ENCODE data around the gene RTN4. TPM values are rescaled to one million over a fixed set of nuclear protein-coding genes. Genes with fewer than 3 reads are reported as not detected.

The RTN4 gene
- total RNA-seq, 4 donors from 2014 or later = 183 to 259 (median 244) TPM

GRCh38 chr2:54963476-54963875, 86.8 kb downstream of the RTN4 start:
- ATAC-seq (no peak), DNase-seq (no peak)
- Histone ChIP-seq H3K36me3 (no peaks in the 10 kb centered on the region), H3K9me3 (no peaks in the 10 kb centered on the region), H3K4me1 (peaks cover 40 to 60% of the 10 kb centered on the region in 2 donors), H3K27ac (peak overlapping the region; percentile 5 to 91 (median 44)), H3K27me3 (no peaks in the 10 kb centered on the region), H3K4me3 (no peak overlapping the region)
- in situ Hi-C loops (cut with MboI; ENCODE audit: low sequenced_read_pairs in 4 of 4) = no loop called here
- intact Hi-C loops (cut with DNase I; ENCODE audit: low total_unique reads) = no loop called here
- TF ChIP-seq, protein P1, sequence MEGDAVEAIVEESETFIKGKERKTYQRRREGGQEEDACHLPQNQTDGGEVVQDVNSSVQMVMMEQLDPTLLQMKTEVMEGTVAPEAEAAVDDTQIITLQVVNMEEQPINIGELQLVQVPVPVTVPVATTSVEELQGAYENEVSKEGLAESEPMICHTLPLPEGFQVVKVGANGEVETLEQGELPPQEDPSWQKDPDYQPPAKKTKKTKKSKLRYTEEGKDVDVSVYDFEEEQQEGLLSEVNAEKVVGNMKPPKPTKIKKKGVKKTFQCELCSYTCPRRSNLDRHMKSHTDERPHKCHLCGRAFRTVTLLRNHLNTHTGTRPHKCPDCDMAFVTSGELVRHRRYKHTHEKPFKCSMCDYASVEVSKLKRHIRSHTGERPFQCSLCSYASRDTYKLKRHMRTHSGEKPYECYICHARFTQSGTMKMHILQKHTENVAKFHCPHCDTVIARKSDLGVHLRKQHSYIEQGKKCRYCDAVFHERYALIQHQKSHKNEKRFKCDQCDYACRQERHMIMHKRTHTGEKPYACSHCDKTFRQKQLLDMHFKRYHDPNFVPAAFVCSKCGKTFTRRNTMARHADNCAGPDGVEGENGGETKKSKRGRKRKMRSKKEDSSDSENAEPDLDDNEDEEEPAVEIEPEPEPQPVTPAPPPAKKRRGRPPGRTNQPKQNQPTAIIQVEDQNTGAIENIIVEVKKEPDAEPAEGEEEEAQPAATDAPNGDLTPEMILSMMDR (IDR thresholded peaks at IDR 0.05 in 4 of 5, conservative IDR thresholded peaks at IDR 0.05 in 1 of 5) = no peak
- TF ChIP-seq POLR2A (IDR thresholded peaks at IDR 0.05) = no peak

GRCh38 chr2:54962935-54963440, 87.3 kb downstream of the RTN4 start:
- Histone ChIP-seq H3K9me3 (no peaks in the 10 kb centered on the region), H3K27ac (peak overlapping the region; percentile 5 to 91 (median 44)), H3K27me3 (no peaks in the 10 kb centered on the region), H3K4me1 (peaks cover 35 to 55% of the 10 kb centered on the region in 2 donors), H3K36me3 (no peaks in the 10 kb centered on the region), H3K4me3 (no peak overlapping the region)
- in situ Hi-C loops (cut with MboI; ENCODE audit: low sequenced_read_pairs in 4 of 4) (no loop called here), intact Hi-C loops (cut with DNase I; ENCODE audit: low total_unique reads) (no loop called here)
- no peak for DNase-seq
- TF ChIP-seq, protein P1 (IDR thresholded peaks at IDR 0.05 in 4 of 5, conservative IDR thresholded peaks at IDR 0.05 in 1 of 5) = no peak
- no peak for TF ChIP-seq POLR2A (IDR thresholded peaks at IDR 0.05)
- ATAC-seq = peak; percentile 35 to 45

GRCh38 chr2:54962511-54962910, 87.7 kb downstream of the RTN4 start:
- no peaks in the 10 kb centered on the region for H3K27me3 ChIP-seq
- no peaks in the 10 kb centered on the region for H3K36me3 ChIP-seq
- no peak overlapping the region for H3K4me3 ChIP-seq
- TF ChIP-seq POLR2A (IDR thresholded peaks at IDR 0.05) = no peak
- TF ChIP-seq, protein P1 (IDR thresholded peaks at IDR 0.05 in 4 of 5, conservative IDR thresholded peaks at IDR 0.05 in 1 of 5) = no peak
- ATAC-seq (no peak), DNase-seq (no peak)
- intact Hi-C loops (cut with DNase I; ENCODE audit: low total_unique reads) (no loop called here), in situ Hi-C loops (cut with MboI; ENCODE audit: low sequenced_read_pairs in 4 of 4) (no loop called here)
- no peaks in the 10 kb centered on the region for H3K9me3 ChIP-seq
- peak overlapping the region in 2 of 4 donors; percentile 63 to 91 for H3K27ac ChIP-seq
- H3K4me1 ChIP-seq = peaks cover 32 to 50% of the 10 kb centered on the region in 2 donors

DNA sequence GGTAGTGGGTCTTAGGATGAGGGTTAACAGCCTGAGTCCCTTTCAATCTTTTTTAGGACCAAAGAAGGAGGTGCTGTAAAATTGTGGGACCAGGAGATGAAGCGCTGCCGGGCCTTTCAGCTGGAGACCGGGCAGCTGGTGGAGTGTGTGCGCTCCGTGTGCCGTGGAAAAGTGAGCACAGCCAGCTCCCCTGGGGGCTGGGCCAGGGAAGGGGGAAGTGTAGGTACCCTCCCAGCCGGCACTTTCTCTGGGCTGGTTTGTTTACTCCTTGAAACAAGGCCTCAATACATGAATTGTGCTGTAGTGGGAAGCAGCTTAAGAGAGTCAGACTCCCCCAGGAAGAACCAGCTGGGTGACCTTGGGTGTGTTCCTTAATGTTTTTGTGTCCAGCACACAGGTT, 90.1 kb downstream of the RTN4 start:
- ATAC-seq = no peak
- DNase-seq = no peak
- in situ Hi-C loops (cut with MboI; ENCODE audit: low sequenced_read_pairs in 4 of 4) = no loop called here
- Histone ChIP-seq H3K9me3 (no peaks in the 10 kb centered on the region), H3K36me3 (no peaks in the 10 kb centered on the region), H3K27ac (no peak overlapping the region), H3K4me3 (no peak overlapping the region), H3K27me3 (no peaks in the 10 kb centered on the region), H3K4me1 (peaks cover 10 to 27% of the 10 kb centered on the region in 2 donors)
- TF ChIP-seq, protein P1 (IDR thresholded peaks at IDR 0.05 in 4 of 5, conservative IDR thresholded peaks at IDR 0.05 in 1 of 5) = no peak
- no peak for TF ChIP-seq POLR2A (IDR thresholded peaks at IDR 0.05)
- intact Hi-C loops (cut with DNase I; ENCODE audit: low total_unique reads) = no loop called here

Measured in gastrocnemius medialis (tissue), 4 donors.